Measurements from ENCODE around the gene JMJD8.

JMJD8 gene

DNA sequence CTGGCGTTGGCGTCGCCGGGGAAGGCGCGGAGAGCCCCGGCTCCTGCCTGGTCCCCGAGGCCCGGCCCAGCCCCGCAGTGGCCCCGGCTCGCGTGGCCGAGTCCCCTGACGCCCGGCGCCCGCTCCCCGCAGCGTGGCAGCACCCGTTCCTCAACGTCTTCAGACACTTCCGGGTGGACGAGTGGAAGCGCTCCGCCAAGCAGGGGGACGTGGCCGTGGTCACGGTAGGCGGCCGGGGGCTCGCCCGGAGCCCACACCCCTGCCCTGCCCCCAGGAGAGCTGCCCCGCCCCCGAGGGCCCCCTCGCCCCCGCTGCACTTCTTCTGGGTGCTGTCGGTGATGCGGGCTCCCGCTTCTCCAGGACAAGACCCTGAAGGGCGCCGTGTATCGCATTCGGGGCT lies 34.5 kb downstream of the JMJD8 start:
- Histone ChIP-seq H3K36me3 (no peaks in the 10 kb centered on the region; the same call in 1 of the 2 replicates), H3K4me3 (ENCODE audit: low read depth, low read length) (peak overlapping the region; percentile 82), H3K27me3 (no peaks in the 10 kb centered on the region), H3K9me3 (no peaks in the 10 kb centered on the region), H3K4me1 (no peaks in the 10 kb centered on the region)
- no peak for DNase-seq
- TF ChIP-seq, protein P1, sequence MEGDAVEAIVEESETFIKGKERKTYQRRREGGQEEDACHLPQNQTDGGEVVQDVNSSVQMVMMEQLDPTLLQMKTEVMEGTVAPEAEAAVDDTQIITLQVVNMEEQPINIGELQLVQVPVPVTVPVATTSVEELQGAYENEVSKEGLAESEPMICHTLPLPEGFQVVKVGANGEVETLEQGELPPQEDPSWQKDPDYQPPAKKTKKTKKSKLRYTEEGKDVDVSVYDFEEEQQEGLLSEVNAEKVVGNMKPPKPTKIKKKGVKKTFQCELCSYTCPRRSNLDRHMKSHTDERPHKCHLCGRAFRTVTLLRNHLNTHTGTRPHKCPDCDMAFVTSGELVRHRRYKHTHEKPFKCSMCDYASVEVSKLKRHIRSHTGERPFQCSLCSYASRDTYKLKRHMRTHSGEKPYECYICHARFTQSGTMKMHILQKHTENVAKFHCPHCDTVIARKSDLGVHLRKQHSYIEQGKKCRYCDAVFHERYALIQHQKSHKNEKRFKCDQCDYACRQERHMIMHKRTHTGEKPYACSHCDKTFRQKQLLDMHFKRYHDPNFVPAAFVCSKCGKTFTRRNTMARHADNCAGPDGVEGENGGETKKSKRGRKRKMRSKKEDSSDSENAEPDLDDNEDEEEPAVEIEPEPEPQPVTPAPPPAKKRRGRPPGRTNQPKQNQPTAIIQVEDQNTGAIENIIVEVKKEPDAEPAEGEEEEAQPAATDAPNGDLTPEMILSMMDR (IDR thresholded peaks at IDR 0.05; ENCODE audit: low read depth, low read length), result no peak

DNA sequence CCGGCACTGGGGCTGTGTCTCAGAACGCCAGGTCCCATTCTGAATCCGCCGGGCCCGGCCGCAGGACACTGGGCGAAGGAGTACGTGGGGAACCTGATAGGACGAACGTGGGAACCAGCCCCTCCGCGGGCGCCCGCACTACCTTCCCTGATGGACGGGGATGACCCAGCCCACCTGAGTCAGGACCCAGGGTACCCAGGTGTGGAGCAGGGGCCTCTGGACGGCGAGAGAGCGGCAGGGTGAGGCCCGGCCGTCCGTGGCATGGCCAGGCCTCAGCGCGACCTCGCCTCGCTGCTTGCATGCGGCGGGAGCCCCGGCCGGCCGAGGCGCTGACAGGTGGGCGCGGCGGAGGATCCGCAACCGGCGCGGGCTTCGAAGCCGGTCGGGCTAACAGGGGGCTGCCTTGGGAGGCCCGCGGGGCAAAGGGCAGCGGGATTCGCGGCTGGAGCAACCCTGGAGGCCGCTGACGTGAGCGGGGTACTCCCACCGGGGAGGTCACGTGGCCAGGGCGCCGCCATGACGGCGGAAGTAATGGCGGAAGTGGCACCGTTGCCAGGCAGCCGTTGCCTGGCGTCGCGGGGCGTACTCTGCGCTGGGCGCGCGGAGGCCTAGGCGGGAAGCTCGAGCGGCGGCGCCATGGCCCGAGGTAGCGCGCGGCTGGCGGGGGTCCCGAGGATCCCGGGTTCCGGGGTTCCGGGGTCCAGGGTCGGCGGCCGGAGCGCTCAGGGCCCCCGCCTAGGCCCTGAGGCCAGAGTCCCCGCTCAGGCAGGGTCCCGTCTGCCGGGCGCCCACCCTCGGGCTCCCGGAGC lies 35.1 kb downstream of the JMJD8 start, which contains the start of gene WDR90:
WDR90 (plus strand) TSS at position 585 of the 809 bp plus-strand sequence; CDS start at position 637, 52 bp downstream.
- H3K4me1 ChIP-seq, result no peaks in the 10 kb centered on the region
- DNase-seq, result peak; percentile 97

DNA sequence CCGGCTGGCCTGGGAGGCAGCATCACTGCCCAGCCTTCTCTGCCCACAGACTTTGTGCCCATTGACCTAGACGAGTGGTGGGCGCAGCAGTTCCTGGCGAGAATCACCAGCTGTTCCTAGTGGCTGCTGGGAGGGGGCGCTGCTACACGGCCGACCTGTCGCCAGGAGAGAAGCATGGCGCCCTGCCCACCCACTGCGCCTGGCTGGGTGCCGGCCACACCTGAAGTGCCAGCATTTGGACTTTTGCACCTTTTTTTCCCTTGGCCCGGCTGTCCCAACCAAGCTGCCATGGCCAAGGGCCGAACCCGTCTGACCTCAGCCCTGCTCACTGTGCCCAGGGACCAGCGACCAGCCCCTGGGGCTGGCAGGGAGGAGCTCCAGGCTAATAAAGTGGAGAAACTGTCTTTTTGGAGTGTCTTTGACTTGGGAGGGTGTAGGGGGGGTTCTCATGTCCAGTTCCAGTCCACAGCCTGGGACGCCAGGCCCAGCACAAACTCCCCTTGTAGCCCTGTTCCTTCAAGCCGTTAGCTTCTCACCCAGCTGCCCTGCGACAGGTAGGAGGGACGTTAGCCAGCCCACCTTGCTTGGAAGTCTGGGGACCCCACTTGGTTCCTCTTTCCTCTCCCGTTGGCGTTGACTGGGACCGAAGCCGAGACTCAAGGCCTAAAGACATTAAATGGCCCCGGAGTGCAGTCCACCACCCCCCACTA lies 35.9 kb downstream of the JMJD8 start:
- Histone ChIP-seq H3K36me3 (no peaks in the 10 kb centered on the region), H3K4me1 (no peaks in the 10 kb centered on the region), H3K9me3 (no peaks in the 10 kb centered on the region), H3K4me3 (ENCODE audit: low read depth, low read length) (peak overlapping the region; percentile 82), H3K27me3 (no peaks in the 10 kb centered on the region)
- TF ChIP-seq, protein P1 (IDR thresholded peaks at IDR 0.05; ENCODE audit: low read depth, low read length), result peak; percentile 65
- DNase-seq, result peak; percentile 79

More for the DNA sequence above, 35.1 kb downstream of the JMJD8 start, which contains the start of gene WDR90:
- Histone ChIP-seq H3K27me3 (no peaks in the 10 kb centered on the region), H3K36me3 (no peaks in the 10 kb centered on the region; the same call in 1 of the 2 replicates), H3K9me3 (no peaks in the 10 kb centered on the region), H3K4me3 (ENCODE audit: low read depth, low read length) (peak within 1 kb of the TSS; percentile 82)
- TF ChIP-seq, protein P1 (IDR thresholded peaks at IDR 0.05; ENCODE audit: low read depth, low read length), result no peak

DNA sequence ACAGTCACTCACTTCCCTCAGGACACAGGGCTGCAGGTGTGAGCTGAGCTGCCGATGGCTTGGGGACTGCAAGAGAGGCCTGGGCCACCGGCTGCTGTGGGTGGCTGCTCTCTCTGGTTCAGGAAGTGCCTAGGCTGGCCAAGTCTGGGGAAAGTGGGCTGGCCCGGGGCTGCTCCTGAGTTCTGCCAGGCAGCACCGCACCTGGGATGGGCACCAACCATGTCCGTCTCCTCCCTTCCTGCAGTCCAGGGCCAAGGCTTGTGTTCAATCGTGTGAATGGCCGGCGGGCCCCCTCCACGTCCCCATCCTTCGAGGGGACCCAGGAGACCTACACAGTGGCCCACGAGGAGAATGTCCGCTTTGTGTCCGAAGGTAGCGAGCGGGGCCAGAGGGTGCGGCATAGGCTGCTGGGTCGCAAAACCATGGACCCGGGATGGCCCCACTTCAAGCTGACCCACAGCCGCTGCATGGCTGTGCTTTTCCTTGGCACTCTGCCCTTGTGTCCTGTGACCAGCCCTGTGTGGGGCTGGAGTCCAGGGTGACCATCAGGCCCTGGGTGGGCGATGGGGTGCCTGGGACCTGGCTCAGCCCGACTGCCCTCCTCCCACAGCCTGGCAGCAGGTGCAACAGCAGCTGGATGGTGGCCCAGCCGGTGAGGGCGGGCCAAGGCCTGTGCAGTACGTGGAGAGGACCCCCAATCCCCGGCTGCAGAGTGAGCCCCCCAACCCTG lies 36.8 kb downstream of the JMJD8 start:
- DNase-seq, result no peak
- Histone ChIP-seq H3K4me1 (peaks cover 2% of the 10 kb centered on the region; the same call in 1 of the 2 replicates), H3K27me3 (no peaks in the 10 kb centered on the region), H3K4me3 (ENCODE audit: low read depth, low read length) (no peak overlapping the region), H3K9me3 (no peaks in the 10 kb centered on the region), H3K36me3 (no peaks in the 10 kb centered on the region)
- TF ChIP-seq, protein P1 (IDR thresholded peaks at IDR 0.05; ENCODE audit: low read depth, low read length), result no peak

DNA sequence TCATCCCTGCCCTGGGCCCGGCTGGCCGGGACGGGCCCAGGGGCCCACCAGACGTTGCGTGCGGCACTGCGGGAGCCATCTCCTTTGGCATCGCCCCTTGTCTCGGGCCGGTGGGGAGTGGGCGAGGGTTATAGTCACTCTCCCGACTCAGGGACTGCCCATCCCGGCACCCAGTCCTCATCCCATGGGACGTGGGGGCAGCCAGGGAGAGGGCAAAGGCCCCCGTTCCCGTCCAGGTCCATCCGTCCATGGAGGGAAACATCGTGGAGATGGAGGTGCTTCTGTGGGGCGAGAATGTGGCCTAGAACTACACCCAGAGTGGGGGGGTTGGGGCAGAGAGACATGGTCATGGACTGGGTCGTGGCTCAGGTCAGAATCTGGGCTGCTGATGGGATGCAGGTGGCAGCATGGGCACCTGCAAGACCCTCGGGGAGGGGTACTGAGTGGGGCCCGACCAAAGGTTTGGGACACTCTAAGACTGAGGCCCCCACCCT lies 37.4 kb downstream of the JMJD8 start:
- no peaks in the 10 kb centered on the region for H3K27me3 ChIP-seq
- no peak for DNase-seq
- no peak overlapping the region for H3K4me3 ChIP-seq (ENCODE audit: low read depth, low read length)
- H3K9me3 ChIP-seq, result no peaks in the 10 kb centered on the region
- peaks cover 2% of the 10 kb centered on the region; the same call in 1 of the 2 replicates for H3K4me1 ChIP-seq
- TF ChIP-seq, protein P1 (IDR thresholded peaks at IDR 0.05; ENCODE audit: low read depth, low read length), result no peak
- H3K36me3 ChIP-seq, result no peaks in the 10 kb centered on the region
